Astrocyte (in vitro differentiated cells and primary cell): ENCODE measurements around the gene BMPR2. TPM values are rescaled to one million over a fixed set of nuclear protein-coding genes. Genes with fewer than 3 reads are reported as not detected.

Experiments
- DNase-seq: peaks from one replicate; pipeline ENCODE4 v3.0.0-alpha.2; 2010; ENCODE audit warnings: low read depth
- FAIRE-seq: peaks from 2 replicates; lab custom pipeline; 2011; peaks lifted over from hg19 to GRCh38; lab: Jason Lieb, UNC
- H2AFZ ChIP-seq: 2 replicates; pipeline ENCODE4 v1.6.0; 2012; ENCODE audit warnings: low read depth, low read length, inconsistent platforms
- H3K27ac ChIP-seq: 2 replicates; pipeline ENCODE4 v1.5.1; 2011; ENCODE audit warnings: low read depth, low read length, inconsistent platforms
- H3K27me3 ChIP-seq: 2 replicates; pipeline ENCODE4 v1.6.0; 2011; ENCODE audit warnings: low read length, inconsistent platforms; ENCODE audit not compliant: insufficient read depth
- H3K36me3 ChIP-seq: 2 replicates; pipeline ENCODE4 v1.5.1; 2011; ENCODE audit warnings: low read length, inconsistent platforms; ENCODE audit not compliant: insufficient read depth
- H3K4me1 ChIP-seq: 2 replicates; pipeline ENCODE4 v1.5.1; 2011; ENCODE audit warnings: low read length, inconsistent platforms; ENCODE audit not compliant: insufficient read depth
- H3K4me2 ChIP-seq: 2 replicates; pipeline ENCODE4 v1.6.0; 2012; ENCODE audit warnings: low read length, inconsistent platforms
- H3K4me3 ChIP-seq: 2 replicates; pipeline ENCODE4 v1.5.1; 2011; ENCODE audit warnings: low read depth, mild to moderate bottlenecking, low read length, inconsistent platforms; ENCODE audit not compliant: insufficient read depth
- H3K79me2 ChIP-seq: 2 replicates; pipeline ENCODE4 v1.6.0; 2012; ENCODE audit warnings: mild to moderate bottlenecking, low read length, inconsistent platforms; ENCODE audit not compliant: insufficient read depth
- H3K9ac ChIP-seq: 2 replicates; pipeline ENCODE4 v1.6.0; 2012; ENCODE audit warnings: mild to moderate bottlenecking, low read length, inconsistent platforms
- H3K9me3 ChIP-seq: 2 replicates; pipeline ENCODE4 v1.5.1; 2012; ENCODE audit warnings: low read depth, mild to moderate bottlenecking, low read length, inconsistent platforms; ENCODE audit not compliant: insufficient read depth
- H4K20me1 ChIP-seq: 2 replicates; pipeline ENCODE4 v1.6.0; 2012; ENCODE audit warnings: low read length, inconsistent platforms; ENCODE audit not compliant: insufficient read depth
- H3K27ac Mint-ChIP-seq: one replicate; pipeline ENCODE4 v1.8.0; 2021; ENCODE audit warnings: mild to moderate bottlenecking, mixed read lengths; ENCODE audit not compliant: unreplicated experiment
- H3K27me3 Mint-ChIP-seq: one replicate; pipeline ENCODE4 v1.8.0; 2021; ENCODE audit warnings: low read depth, mixed read lengths; ENCODE audit not compliant: unreplicated experiment
- H3K36me3 Mint-ChIP-seq: one replicate; pipeline ENCODE4 v1.8.0; 2021; ENCODE audit warnings: low read depth, mixed read lengths; ENCODE audit not compliant: unreplicated experiment
- H3K4me1 Mint-ChIP-seq: one replicate; pipeline ENCODE4 v1.8.0; 2021; ENCODE audit warnings: low read depth, mixed read lengths; ENCODE audit not compliant: unreplicated experiment
- H3K4me3 Mint-ChIP-seq: one replicate; pipeline ENCODE4 v1.8.0; 2021; ENCODE audit warnings: mild to moderate bottlenecking, moderate library complexity, mixed read lengths; ENCODE audit not compliant: unreplicated experiment
- H3K9me3 Mint-ChIP-seq: one replicate; pipeline ENCODE4 v1.8.0; 2021; ENCODE audit warnings: mild to moderate bottlenecking, mixed read lengths; ENCODE audit not compliant: unreplicated experiment
- EZH2 ChIP-seq: IDR thresholded peaks from 2 replicates; pipeline ENCODE4 v1.6.1; 2012; ENCODE audit warnings: mild to moderate bottlenecking, low read length, inconsistent platforms; ENCODE audit not compliant: insufficient read depth
- total RNA-seq: library from RNA; stranded (reverse); gene quantifications from 2 replicates; pipeline ENCODE4 v1.2.1, GENCODE V29; 2021
- TF ChIP-seq, protein P1 (sequence below): IDR thresholded peaks from 2 replicates; pipeline ENCODE4 v1.5.1; 2011; ENCODE audit warnings: low read depth, mild to moderate bottlenecking, inconsistent platforms, low read length, moderate library complexity; ENCODE audit not compliant: insufficient read depth

The BMPR2 gene
- total RNA-seq, 1 donor from 2014 or later, result 93.1 TPM

DNA sequence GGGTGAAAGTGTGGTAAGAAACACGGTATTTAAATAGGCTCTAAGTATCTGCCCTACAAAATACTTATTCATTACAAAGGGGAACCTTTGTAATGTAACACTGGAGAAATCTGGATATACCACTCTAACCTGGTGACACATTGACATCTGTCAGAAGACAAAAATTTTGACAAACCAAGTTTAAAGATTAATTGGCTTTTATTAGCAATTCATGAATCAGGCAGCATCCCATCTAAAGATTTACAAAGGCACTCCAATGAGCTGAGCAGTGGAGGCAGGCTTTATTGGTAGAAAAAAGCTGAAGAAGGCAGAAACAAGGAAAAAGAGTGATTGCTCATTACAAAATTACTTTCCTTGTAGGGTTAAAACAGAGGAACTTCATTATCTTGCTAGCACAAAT is 35.0 kb downstream of the BMPR2 start:
- FAIRE-seq (no peak), DNase-seq (no peak)
- H3K9me3 ChIP-seq, result no peaks in the 10 kb centered on the region
- H4K20me1 ChIP-seq, result peaks cover 71% of the 10 kb centered on the region
- H3K4me2 ChIP-seq, result no peak overlapping the region
- peaks cover 94% of the 10 kb centered on the region for H3K79me2 ChIP-seq
- H2AFZ ChIP-seq, result no peak overlapping the region
- TF ChIP-seq, protein P1, sequence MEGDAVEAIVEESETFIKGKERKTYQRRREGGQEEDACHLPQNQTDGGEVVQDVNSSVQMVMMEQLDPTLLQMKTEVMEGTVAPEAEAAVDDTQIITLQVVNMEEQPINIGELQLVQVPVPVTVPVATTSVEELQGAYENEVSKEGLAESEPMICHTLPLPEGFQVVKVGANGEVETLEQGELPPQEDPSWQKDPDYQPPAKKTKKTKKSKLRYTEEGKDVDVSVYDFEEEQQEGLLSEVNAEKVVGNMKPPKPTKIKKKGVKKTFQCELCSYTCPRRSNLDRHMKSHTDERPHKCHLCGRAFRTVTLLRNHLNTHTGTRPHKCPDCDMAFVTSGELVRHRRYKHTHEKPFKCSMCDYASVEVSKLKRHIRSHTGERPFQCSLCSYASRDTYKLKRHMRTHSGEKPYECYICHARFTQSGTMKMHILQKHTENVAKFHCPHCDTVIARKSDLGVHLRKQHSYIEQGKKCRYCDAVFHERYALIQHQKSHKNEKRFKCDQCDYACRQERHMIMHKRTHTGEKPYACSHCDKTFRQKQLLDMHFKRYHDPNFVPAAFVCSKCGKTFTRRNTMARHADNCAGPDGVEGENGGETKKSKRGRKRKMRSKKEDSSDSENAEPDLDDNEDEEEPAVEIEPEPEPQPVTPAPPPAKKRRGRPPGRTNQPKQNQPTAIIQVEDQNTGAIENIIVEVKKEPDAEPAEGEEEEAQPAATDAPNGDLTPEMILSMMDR, result no peak
- TF ChIP-seq EZH2, result no peak
- H3K4me1 ChIP-seq, result no peaks in the 10 kb centered on the region
- H3K9me3 Mint-ChIP-seq, result peaks cover 2% of the 10 kb centered on the region
- no peak overlapping the region for H3K27ac ChIP-seq
- H3K36me3 Mint-ChIP-seq, result peaks cover 7% of the 10 kb centered on the region
- no peaks in the 10 kb centered on the region for H3K27me3 Mint-ChIP-seq
- peaks cover 30% of the 10 kb centered on the region for H3K4me1 Mint-ChIP-seq
- no peaks in the 10 kb centered on the region for H3K27me3 ChIP-seq
- H3K4me3 ChIP-seq, result no peak overlapping the region
- no peak overlapping the region for H3K4me3 Mint-ChIP-seq
- no peaks in the 10 kb centered on the region for H3K36me3 ChIP-seq
- H3K9ac ChIP-seq, result no peak overlapping the region
- no peak overlapping the region for H3K27ac Mint-ChIP-seq

DNA sequence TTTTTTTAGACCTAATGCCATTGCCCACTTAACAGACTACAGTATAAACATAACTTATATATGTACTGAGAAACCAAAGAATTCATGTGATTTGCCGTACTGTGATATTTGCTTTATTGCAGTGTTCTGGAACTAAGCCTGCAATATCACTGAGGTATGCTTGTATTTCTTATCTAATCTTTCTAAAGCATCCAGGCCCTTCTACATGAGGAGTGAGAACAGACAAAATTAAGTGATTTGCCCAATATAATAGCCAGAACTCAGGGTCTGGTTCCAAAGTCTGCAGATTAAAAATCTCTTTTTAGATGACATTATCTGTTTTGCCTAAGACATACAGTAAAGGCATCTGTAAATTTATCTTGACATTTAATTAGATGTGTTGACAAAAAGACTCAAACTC is 41.9 kb downstream of the BMPR2 start:
- Mint-ChIP-seq H3K27ac (no peak overlapping the region), H3K4me3 (no peak overlapping the region)
- H3K4me3 ChIP-seq, result no peak overlapping the region

DNA sequence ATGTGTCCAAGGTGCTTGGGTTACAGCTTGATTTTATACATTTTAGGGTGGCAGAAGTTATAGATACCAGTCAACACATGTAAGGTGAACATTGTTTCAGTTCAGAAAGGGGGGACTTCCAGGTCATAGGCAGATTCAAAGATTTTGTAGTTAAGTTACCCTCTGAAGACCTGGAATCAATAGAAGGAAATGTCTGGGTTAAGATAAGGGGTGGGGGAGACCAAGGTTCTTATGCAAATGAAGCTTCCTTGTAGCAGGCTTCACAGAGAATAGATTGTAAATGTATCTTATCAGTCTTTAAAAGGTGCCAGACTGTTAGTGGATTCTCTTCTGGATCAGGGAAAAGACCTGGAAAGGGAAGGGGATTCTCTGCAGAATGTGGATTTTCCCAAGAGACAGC is 42.4 kb downstream of the BMPR2 start:
- Histone ChIP-seq H3K4me1 (no peaks in the 10 kb centered on the region), H4K20me1 (peaks cover 78% of the 10 kb centered on the region), H3K36me3 (peaks cover 2% of the 10 kb centered on the region), H3K9ac (no peak overlapping the region), H3K27me3 (no peaks in the 10 kb centered on the region), H3K27ac (no peak overlapping the region), H3K4me2 (no peak overlapping the region), H2AFZ (no peak overlapping the region), H3K4me3 (no peak overlapping the region), H3K9me3 (no peaks in the 10 kb centered on the region), H3K79me2 (peaks cover 93% of the 10 kb centered on the region)
- Mint-ChIP-seq H3K4me3 (no peak overlapping the region), H3K27ac (no peak overlapping the region), H3K36me3 (peaks cover 3% of the 10 kb centered on the region), H3K9me3 (peaks cover 2% of the 10 kb centered on the region), H3K27me3 (no peaks in the 10 kb centered on the region), H3K4me1 (peaks cover 14% of the 10 kb centered on the region)
- TF ChIP-seq, protein P1, result no peak
- no peak for TF ChIP-seq EZH2
- no peak for FAIRE-seq
- DNase-seq, result no peak

More for the DNA sequence above, 41.9 kb downstream of the BMPR2 start:
- no peak overlapping the region for H3K27ac ChIP-seq
- FAIRE-seq (no peak), DNase-seq (no peak)
- no peak for TF ChIP-seq EZH2
- TF ChIP-seq, protein P1, result no peak
- H4K20me1 ChIP-seq, result peaks cover 76% of the 10 kb centered on the region
- peaks cover 92% of the 10 kb centered on the region for H3K79me2 ChIP-seq
- Mint-ChIP-seq H3K36me3 (peaks cover 3% of the 10 kb centered on the region), H3K27me3 (no peaks in the 10 kb centered on the region), H3K4me1 (peaks cover 14% of the 10 kb centered on the region), H3K9me3 (peaks cover 2% of the 10 kb centered on the region)
- H3K27me3 ChIP-seq, result no peaks in the 10 kb centered on the region
- no peaks in the 10 kb centered on the region for H3K9me3 ChIP-seq
- H2AFZ ChIP-seq, result no peak overlapping the region
- H3K4me1 ChIP-seq, result no peaks in the 10 kb centered on the region
- peaks cover 2% of the 10 kb centered on the region for H3K36me3 ChIP-seq
- no peak overlapping the region for H3K4me2 ChIP-seq
- H3K9ac ChIP-seq, result no peak overlapping the region
